ENCODE measurements around the gene CES1.

- TF ChIP-seq CTCF (conservative IDR thresholded peaks at IDR 0.05), result no peak
- TF ChIP-seq ZFX (IDR thresholded peaks at IDR 0.05), result no peak
These were observed 58.9 kb downstream of the CES1 start for GRCh38 chr16:55773859-55774549.

All from C4-2B (cell line).